PC-9 (cell line): ENCODE measurements around the gene PLD6. TPM values are rescaled to one million over a fixed set of nuclear protein-coding genes. Genes with fewer than 3 reads are reported as not detected.

Experiments
- BruUV-seq: library from RNA; stranded (reverse); fragments of 400-500 nt; replicated peaks from 2 replicates; lab custom pipeline; 2021; lab: Mats Ljungman, UMichigan
- CTCF ChIA-PET: fragments of 300-600 bp; sonication (Branson Sonifier 250); formaldehyde crosslinking; loops from one replicate; lab custom pipeline; 2022; ENCODE audit warnings: antibody characterized with exemption; lab: Charles Lee
- POLR2A ChIA-PET: fragments of 300-600 bp; sonication (Branson Sonifier 250); formaldehyde crosslinking; loops from one replicate; lab custom pipeline; 2022; ENCODE audit warnings: antibody characterized with exemption; ENCODE audit not compliant: unreplicated experiment; lab: Charles Lee
- DNase-seq, 2 experiments: peaks; one replicate each; pipeline versions ENCODE4 v3.0.0 to v3.0.0-alpha.2; 2015 to 2022; ENCODE audit warnings: mixed read lengths in 1 of 2
- H2AFZ ChIP-seq: fragments of 200-600 bp; sonication (generic); 2 replicates; pipeline ENCODE4 v1.8.1; 2017; ENCODE audit warnings: antibody characterized with exemption
- H3F3A ChIP-seq: fragments of 200-600 bp; sonication (generic); 2 replicates; pipeline ENCODE4 v1.8.1; 2017; ENCODE audit warnings: antibody characterized with exemption, mild to moderate bottlenecking, low read depth; ENCODE audit not compliant: insufficient read depth
- H3K27ac ChIP-seq: fragments of 200-600 bp; sonication (generic); 2 replicates; pipeline ENCODE4 v1.6.1; 2016; ENCODE audit warnings: mixed run types
- H3K27me3 ChIP-seq: fragments of 200-600 bp; sonication (generic); 2 replicates; pipeline ENCODE4 v1.6.1; 2016; ENCODE audit warnings: low read depth, mixed run types; ENCODE audit not compliant: insufficient read depth
- H3K36me3 ChIP-seq: fragments of 200-600 bp; sonication (generic); 2 replicates; pipeline ENCODE4 v1.6.1; 2016; ENCODE audit warnings: low read depth, mixed run types
- H3K4me1 ChIP-seq: fragments of 200-600 bp; sonication (generic); replicated peaks from 2 replicates; pipeline ENCODE4 v1.6.1; 2016; ENCODE audit warnings: mixed run types; ENCODE audit not compliant: insufficient read depth
- H3K4me2 ChIP-seq: fragments of 200-600 bp; sonication (generic); 2 replicates; pipeline ENCODE4 v1.6.1; 2017; ENCODE audit warnings: mixed run types
- H3K4me3 ChIP-seq: fragments of 200-600 bp; sonication (generic); 2 replicates; pipeline ENCODE4 v1.6.1; 2016; ENCODE audit warnings: mixed run types
- H3K79me2 ChIP-seq: fragments of 200-600 bp; sonication (generic); 2 replicates; pipeline ENCODE4 v1.6.1; 2017; ENCODE audit warnings: low read depth, mixed run types
- H3K9me2 ChIP-seq: fragments of 200-600 bp; sonication (generic); 2 replicates; pipeline ENCODE4 v1.8.1; 2017; ENCODE audit warnings: mild to moderate bottlenecking; ENCODE audit not compliant: insufficient read depth
- H3K9me3 ChIP-seq: fragments of 200-600 bp; sonication (generic); 2 replicates; pipeline ENCODE4 v1.8.1; 2016; ENCODE audit warnings: low read depth; ENCODE audit not compliant: insufficient read depth
- H4K20me1 ChIP-seq: fragments of 200-600 bp; sonication (generic); 2 replicates; pipeline ENCODE4 v1.8.1; 2017; ENCODE audit not compliant: insufficient read depth
- EZH2 ChIP-seq: fragments of 200-600 bp; sonication (generic); IDR thresholded peaks from 2 replicates; pipeline ENCODE4 v1.8.0; 2017; ENCODE audit warnings: antibody characterized with exemption, low read depth
- intact Hi-C: fragments of 100-400 bp; cut with micrococcal nuclease; formaldehyde crosslinking; loops from one replicate; pipeline ENCODE4 v1.10.0; 2022; ENCODE audit not compliant: unreplicated experiment
- total RNA-seq: library from RNA; stranded (reverse); gene quantifications from 2 replicates; pipeline ENCODE4 v1.2.3, GENCODE V29; 2021
- TF ChIP-seq, protein P1 (sequence below): fragments of 200-600 bp; sonication (generic); conservative IDR thresholded peaks from 2 replicates; pipeline ENCODE4 v1.6.1; 2017; ENCODE audit warnings: mixed run types, antibody characterized with exemption, mild to moderate bottlenecking, moderate library complexity

Gene PLD6
- total RNA-seq, 1 experiment from 2014 or later, result 4.1 TPM

DNA sequence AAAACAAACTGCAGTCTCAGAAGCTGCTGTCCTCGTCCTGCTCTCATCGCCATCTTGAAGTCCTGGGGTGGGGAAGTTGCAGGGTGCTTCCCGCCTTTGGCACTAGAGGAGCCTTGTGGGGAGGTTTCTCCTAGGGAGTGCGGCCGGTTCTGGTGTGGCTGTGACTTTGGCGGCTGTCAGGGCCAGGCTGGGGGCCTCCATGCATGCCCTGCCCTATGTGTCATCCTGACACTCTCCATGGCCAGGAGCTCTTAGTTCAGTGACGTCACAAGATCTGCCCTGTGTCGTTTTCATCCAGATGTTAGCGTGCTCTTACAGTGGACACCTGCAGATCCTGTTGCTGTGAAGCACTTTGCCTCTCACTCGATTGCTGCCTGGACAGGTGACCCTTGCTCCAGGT lies 49.6 kb downstream of the PLD6 start:
- H3F3A ChIP-seq, result peaks cover 40% of the 10 kb centered on the region
- H3K27ac ChIP-seq, result no peak overlapping the region
- H4K20me1 ChIP-seq, result peaks cover 89% of the 10 kb centered on the region
- no peaks in the 10 kb centered on the region for H3K27me3 ChIP-seq
- ChIA-PET CTCF (no interaction called here), POLR2A (no interaction called here)
- no peaks in the 10 kb centered on the region for H3K9me3 ChIP-seq
- no peak for DNase-seq
- H2AFZ ChIP-seq, result no peak overlapping the region
- no TSS peak for BruUV-seq
- intact Hi-C loops, result no loop called here
- H3K4me3 ChIP-seq, result no peak overlapping the region
- 0 out of 2 replicates have a peak, but pooled peaks cover 3% of the 10 kb centered on the region for H3K79me2 ChIP-seq
- H3K36me3 ChIP-seq, result peaks cover 70% of the 10 kb centered on the region
- H3K4me2 ChIP-seq, result no peak overlapping the region
- no peak for TF ChIP-seq EZH2
- TF ChIP-seq, protein P1, sequence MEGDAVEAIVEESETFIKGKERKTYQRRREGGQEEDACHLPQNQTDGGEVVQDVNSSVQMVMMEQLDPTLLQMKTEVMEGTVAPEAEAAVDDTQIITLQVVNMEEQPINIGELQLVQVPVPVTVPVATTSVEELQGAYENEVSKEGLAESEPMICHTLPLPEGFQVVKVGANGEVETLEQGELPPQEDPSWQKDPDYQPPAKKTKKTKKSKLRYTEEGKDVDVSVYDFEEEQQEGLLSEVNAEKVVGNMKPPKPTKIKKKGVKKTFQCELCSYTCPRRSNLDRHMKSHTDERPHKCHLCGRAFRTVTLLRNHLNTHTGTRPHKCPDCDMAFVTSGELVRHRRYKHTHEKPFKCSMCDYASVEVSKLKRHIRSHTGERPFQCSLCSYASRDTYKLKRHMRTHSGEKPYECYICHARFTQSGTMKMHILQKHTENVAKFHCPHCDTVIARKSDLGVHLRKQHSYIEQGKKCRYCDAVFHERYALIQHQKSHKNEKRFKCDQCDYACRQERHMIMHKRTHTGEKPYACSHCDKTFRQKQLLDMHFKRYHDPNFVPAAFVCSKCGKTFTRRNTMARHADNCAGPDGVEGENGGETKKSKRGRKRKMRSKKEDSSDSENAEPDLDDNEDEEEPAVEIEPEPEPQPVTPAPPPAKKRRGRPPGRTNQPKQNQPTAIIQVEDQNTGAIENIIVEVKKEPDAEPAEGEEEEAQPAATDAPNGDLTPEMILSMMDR, result no peak
- no peaks in the 10 kb centered on the region for H3K4me1 ChIP-seq
- H3K9me2 ChIP-seq, result no peaks in the 10 kb centered on the region

DNA sequence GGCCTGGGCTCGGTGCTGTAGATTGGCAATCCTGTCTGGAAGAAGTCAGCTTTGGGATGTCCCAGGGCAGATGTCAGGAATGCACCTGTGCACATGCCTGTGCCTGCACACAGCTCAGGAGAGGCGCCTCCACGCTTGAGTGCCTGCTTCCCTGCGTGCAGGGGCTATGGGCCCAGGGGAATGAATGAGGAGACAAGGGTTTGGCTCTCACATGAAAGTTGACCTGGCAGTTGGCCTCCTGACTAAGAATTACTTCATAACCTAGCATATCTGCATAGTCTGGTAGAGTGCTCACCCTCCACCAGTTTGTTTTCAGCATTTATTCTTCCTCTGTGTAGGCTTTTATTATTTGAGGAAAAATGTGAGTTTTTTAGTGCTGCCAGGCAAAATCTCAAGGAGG lies 50.0 kb downstream of the PLD6 start:
- Histone ChIP-seq H3K79me2 (0 out of 2 replicates have a peak, but pooled peaks cover 3% of the 10 kb centered on the region), H3K27me3 (no peaks in the 10 kb centered on the region), H3K4me1 (no peaks in the 10 kb centered on the region), H2AFZ (no peak overlapping the region), H3K9me3 (no peaks in the 10 kb centered on the region), H3K9me2 (no peaks in the 10 kb centered on the region), H4K20me1 (peaks cover 88% of the 10 kb centered on the region), H3K27ac (no peak overlapping the region), H3K4me2 (no peak overlapping the region), H3F3A (peaks cover 40% of the 10 kb centered on the region), H3K36me3 (peaks cover 70% of the 10 kb centered on the region), H3K4me3 (no peak overlapping the region)
- POLR2A ChIA-PET, result no interaction called here
- CTCF ChIA-PET, result no interaction called here
- BruUV-seq, result no TSS peak
- TF ChIP-seq EZH2, result no peak
- TF ChIP-seq, protein P1, result no peak
- no peak for DNase-seq
- intact Hi-C loops, result no loop called here

DNA sequence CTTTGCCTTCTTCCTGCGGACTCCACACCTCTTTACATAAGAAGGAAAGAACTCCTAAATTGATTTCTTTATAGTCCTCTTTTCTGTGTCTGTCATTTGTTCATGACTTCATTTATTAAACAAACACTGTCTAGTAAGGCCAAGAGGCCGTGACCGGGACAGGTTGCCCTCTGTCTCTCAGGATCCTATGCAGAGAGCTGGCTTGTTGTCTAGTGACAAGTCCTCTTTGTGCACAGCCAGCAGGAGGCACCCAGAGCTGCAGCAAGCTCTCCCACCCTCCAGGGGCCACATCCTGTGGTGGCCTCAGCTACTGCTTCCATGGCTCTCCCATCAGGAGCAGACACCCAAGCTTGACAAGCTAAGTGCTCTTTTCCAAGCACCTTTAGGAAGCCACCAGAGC lies 50.6 kb downstream of the PLD6 start:
- Histone ChIP-seq H3K4me3 (no peak overlapping the region), H3K9me3 (no peaks in the 10 kb centered on the region), H3K4me2 (no peak overlapping the region), H3K9me2 (no peaks in the 10 kb centered on the region), H3K79me2 (0 out of 2 replicates have a peak, but pooled peaks cover 3% of the 10 kb centered on the region), H3K27ac (no peak overlapping the region), H2AFZ (no peak overlapping the region), H3K36me3 (peaks cover 69% of the 10 kb centered on the region), H3K27me3 (no peaks in the 10 kb centered on the region), H4K20me1 (peaks cover 84% of the 10 kb centered on the region), H3F3A (peaks cover 41% of the 10 kb centered on the region), H3K4me1 (no peaks in the 10 kb centered on the region)
- ChIA-PET CTCF (no interaction called here), POLR2A (no interaction called here)
- intact Hi-C loops, result no loop called here
- DNase-seq, result no peak
- no TSS peak for BruUV-seq
- TF ChIP-seq, protein P1, result no peak
- no peak for TF ChIP-seq EZH2
